ENCODE results near the gene ARHGEF19. TPM values are rescaled to one million over a fixed set of nuclear protein-coding genes. Genes with fewer than 3 reads are reported as not detected.

ARHGEF19 gene
- total RNA-seq (10 to 100 TPM in 1 of 2 donors, 1 to 10 TPM in 1; 8.5 to 10.1 TPM), polyA plus RNA-seq (ENCODE audit: insufficient read depth, low read depth, low replicate concordance) (6.0 TPM)
- long read RNA-seq, donor 1, result 0 reads
- long read RNA-seq, donor 2, partial matches to known transcripts, result 0 of 1 reads
- long read RNA-seq, donor 2, other reads (novel, unspliced or antisense), result 0 of 1 reads

DNA sequence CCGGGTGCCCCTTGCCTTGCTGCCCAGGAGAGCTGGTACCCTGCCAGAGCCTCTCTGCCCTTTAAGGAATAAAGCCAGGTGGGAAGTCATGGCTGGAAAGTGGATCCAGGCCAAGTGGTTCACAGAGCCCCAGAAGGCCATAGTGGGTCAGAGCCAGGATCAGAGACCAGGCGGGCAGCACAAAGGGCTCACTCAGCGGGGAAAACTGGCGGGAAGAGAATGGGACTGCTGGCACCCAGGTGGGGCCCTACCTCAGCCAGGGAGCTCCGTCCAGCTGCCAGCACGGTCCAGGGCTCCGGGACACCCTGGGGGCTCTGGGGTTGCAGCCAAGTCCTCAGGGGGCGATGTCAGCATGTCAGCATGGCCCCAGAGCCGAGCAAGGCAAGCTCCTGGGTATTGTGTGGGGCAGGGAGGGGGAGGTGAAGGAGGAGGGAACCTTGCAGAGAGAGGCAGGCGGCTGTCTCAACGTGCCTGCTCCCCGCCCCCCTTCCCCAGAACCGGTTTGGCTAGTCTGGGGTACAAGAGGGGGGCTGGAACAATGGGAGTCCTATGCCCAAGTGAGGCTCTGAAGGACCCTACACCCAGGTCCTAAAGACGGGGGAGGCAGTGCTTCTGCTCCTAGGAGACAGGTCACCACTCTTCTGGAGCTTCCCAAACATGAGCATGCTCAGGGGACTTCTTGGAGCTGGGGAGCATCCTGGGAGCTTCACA lies at the start of gene ARHGEF19:
TSS of gene ARHGEF19 (minus strand) at position 402 of the 711 bp plus-strand sequence. CDS start 3,598 bp downstream, outside the sequence.
- Histone ChIP-seq H3K36me3 (ENCODE audit: low read depth, missing control alignments) (no peaks in the 10 kb centered on the region), H3K4me1 (peaks cover 7% of the 10 kb centered on the region), H3K4me3 (no peak within 1 kb of the TSS), H3K27me3 (no peaks in the 10 kb centered on the region), H3K27ac (no peak within 1 kb of the TSS), H3K9me3 (no peaks in the 10 kb centered on the region)
- 54 to 57% methylated on average over 8 to 14 of the region's 14 CpGs for WGBS, 2 donors
- intact Hi-C loops (cut with DNase I; ENCODE audit: low total_unique reads), result no loop called here
- DNase-seq, result no peak
- TF ChIP-seq POLR2A (IDR thresholded peaks at IDR 0.05), result no peak
- TF ChIP-seq, protein P1, sequence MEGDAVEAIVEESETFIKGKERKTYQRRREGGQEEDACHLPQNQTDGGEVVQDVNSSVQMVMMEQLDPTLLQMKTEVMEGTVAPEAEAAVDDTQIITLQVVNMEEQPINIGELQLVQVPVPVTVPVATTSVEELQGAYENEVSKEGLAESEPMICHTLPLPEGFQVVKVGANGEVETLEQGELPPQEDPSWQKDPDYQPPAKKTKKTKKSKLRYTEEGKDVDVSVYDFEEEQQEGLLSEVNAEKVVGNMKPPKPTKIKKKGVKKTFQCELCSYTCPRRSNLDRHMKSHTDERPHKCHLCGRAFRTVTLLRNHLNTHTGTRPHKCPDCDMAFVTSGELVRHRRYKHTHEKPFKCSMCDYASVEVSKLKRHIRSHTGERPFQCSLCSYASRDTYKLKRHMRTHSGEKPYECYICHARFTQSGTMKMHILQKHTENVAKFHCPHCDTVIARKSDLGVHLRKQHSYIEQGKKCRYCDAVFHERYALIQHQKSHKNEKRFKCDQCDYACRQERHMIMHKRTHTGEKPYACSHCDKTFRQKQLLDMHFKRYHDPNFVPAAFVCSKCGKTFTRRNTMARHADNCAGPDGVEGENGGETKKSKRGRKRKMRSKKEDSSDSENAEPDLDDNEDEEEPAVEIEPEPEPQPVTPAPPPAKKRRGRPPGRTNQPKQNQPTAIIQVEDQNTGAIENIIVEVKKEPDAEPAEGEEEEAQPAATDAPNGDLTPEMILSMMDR (IDR thresholded peaks at IDR 0.05), result no peak

GRCh38 chr1:16262067-16262466 lies 49.6 kb upstream of the ARHGEF19 start:
- H3K27me3 ChIP-seq, result no peaks in the 10 kb centered on the region
- H3K4me1 ChIP-seq, result no peaks in the 10 kb centered on the region
- H3K27ac ChIP-seq, result no peak overlapping the region
- no peaks in the 10 kb centered on the region for H3K36me3 ChIP-seq (ENCODE audit: low read depth, missing control alignments)
- no peak overlapping the region for H3K4me3 ChIP-seq
- WGBS, 2 donors, result 76 to 80% methylated on average over 1 of the region's 1 CpG
- no peak for DNase-seq
- H3K9me3 ChIP-seq, result no peaks in the 10 kb centered on the region
- TF ChIP-seq POLR2A (IDR thresholded peaks at IDR 0.05), result no peak
- TF ChIP-seq, protein P1 (IDR thresholded peaks at IDR 0.05), result no peak
- intact Hi-C loops (cut with DNase I; ENCODE audit: low total_unique reads), result no loop called here

DNA sequence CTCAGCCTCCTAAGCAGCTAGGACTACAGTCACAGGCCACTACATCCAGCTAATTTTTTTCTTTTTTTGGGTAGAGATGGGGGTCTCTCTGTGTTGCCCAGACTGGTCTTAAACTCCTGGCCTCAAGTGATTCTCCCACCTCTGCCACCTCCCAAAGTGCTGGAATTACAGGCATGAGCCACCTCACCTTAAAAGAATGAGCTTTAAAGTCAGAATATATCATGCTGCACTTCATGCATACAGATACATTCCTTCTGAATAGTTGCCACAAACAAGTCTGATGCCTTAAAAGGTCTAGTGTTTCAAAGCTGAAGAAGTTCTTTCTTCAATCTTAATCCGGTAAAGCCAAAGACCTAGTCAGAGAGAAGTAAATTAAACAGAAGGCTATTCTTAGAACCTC lies 48.4 kb upstream of the ARHGEF19 start:
- Histone ChIP-seq H3K27ac (no peak overlapping the region), H3K4me1 (no peaks in the 10 kb centered on the region), H3K27me3 (no peaks in the 10 kb centered on the region), H3K9me3 (no peaks in the 10 kb centered on the region), H3K36me3 (ENCODE audit: low read depth, missing control alignments) (no peaks in the 10 kb centered on the region), H3K4me3 (no peak overlapping the region)
- no peak for DNase-seq
- WGBS, 2 donors, result 76 to 86% methylated on average over 1 of the region's 1 CpG
- TF ChIP-seq, protein P1 (IDR thresholded peaks at IDR 0.05), result no peak
- no peak for TF ChIP-seq POLR2A (IDR thresholded peaks at IDR 0.05)
- intact Hi-C loops (cut with DNase I; ENCODE audit: low total_unique reads), result no loop called here

DNA sequence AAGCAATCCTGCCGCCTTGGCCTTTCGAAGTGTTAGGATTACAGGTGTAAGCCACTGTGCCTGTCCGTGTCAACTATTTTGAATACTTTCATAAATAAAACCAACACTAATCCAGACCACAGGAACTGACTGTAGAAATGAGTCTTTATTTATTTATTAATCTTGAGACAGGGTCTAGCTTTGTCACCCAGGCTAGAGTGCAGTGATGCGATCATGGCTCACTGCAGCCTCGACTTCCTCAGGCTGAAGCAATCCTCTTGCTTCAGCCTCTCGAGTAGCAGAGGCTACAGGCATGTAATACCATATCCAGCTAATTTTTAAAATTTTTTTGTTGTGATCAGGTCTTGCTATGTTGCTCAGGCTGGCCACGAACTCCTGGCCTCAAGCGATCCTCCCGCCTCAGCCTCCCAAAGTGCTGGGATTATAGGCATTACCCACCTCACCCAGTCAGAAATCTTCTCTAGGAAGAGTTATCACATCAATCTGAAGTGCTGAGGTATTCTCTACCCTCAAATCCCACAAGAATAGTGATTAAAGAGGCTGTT lies 46.2 kb upstream of the ARHGEF19 start:
- intact Hi-C loops (cut with DNase I; ENCODE audit: low total_unique reads), result no loop called here
- Histone ChIP-seq H3K27me3 (no peaks in the 10 kb centered on the region), H3K4me1 (peaks cover 9% of the 10 kb centered on the region), H3K36me3 (ENCODE audit: low read depth, missing control alignments) (no peaks in the 10 kb centered on the region), H3K27ac (no peak overlapping the region), H3K4me3 (no peak overlapping the region), H3K9me3 (no peaks in the 10 kb centered on the region)
- no peak for DNase-seq
- no peak for TF ChIP-seq POLR2A (IDR thresholded peaks at IDR 0.05)
- TF ChIP-seq, protein P1 (IDR thresholded peaks at IDR 0.05), result no peak
- 95 to 97% methylated on average over 9 of the region's 9 CpGs for WGBS, 2 donors

All from testis (tissue), 5 donors.